ENCODE results near the gene IL1F10.

Gene IL1F10

GRCh38 chr2:113032737-113033136, 35.0 kb upstream of the IL1F10 start:
- TF ChIP-seq, protein P1, sequence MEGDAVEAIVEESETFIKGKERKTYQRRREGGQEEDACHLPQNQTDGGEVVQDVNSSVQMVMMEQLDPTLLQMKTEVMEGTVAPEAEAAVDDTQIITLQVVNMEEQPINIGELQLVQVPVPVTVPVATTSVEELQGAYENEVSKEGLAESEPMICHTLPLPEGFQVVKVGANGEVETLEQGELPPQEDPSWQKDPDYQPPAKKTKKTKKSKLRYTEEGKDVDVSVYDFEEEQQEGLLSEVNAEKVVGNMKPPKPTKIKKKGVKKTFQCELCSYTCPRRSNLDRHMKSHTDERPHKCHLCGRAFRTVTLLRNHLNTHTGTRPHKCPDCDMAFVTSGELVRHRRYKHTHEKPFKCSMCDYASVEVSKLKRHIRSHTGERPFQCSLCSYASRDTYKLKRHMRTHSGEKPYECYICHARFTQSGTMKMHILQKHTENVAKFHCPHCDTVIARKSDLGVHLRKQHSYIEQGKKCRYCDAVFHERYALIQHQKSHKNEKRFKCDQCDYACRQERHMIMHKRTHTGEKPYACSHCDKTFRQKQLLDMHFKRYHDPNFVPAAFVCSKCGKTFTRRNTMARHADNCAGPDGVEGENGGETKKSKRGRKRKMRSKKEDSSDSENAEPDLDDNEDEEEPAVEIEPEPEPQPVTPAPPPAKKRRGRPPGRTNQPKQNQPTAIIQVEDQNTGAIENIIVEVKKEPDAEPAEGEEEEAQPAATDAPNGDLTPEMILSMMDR (IDR thresholded peaks at IDR 0.05; ENCODE audit: insufficient read depth, missing control alignments): no peak
- DNase-seq (ENCODE audit: insufficient read length, low spot score) (no peak), FAIRE-seq (no peak)

- DNase-seq (ENCODE audit: insufficient read length, low spot score) (no peak), FAIRE-seq (no peak)
- TF ChIP-seq, protein P1 (IDR thresholded peaks at IDR 0.05; ENCODE audit: insufficient read depth, missing control alignments): no peak
Measured at GRCh38 chr2:113034016-113034415, 33.8 kb upstream of the IL1F10 start.

DNA sequence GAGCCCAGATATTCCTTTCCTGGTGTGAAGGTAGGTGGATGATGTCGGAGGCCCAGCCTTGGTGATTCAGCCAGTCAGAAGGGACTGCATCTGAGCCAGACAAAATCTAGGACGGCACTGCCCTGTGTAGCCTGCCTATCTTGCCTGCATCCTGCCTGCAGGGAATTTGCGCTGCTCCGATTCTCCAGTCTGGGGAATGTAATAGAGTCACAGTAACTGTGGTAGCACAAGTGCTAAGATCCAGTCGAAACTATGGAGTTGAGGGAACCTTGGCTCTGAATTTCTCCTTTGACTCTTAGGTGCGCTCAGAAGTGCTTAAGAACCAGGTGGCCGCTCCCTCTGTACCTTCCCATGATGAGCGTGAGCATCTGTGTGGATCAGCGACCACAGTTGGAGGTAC, 31.0 kb upstream of the IL1F10 start:
- TF ChIP-seq, protein P1 (IDR thresholded peaks at IDR 0.05; ENCODE audit: insufficient read depth, missing control alignments): no peak
- FAIRE-seq (no peak), DNase-seq (ENCODE audit: insufficient read length, low spot score) (no peak)

GRCh38 chr2:113038291-113038690, 29.5 kb upstream of the IL1F10 start:
- TF ChIP-seq, protein P1 (IDR thresholded peaks at IDR 0.05; ENCODE audit: insufficient read depth, missing control alignments): no peak
- FAIRE-seq: no peak
- no peak for DNase-seq (ENCODE audit: insufficient read length, low spot score)

GRCh38 chr2:113039158-113039557, 28.6 kb upstream of the IL1F10 start:
- TF ChIP-seq, protein P1 (IDR thresholded peaks at IDR 0.05; ENCODE audit: insufficient read depth, missing control alignments): no peak
- DNase-seq (ENCODE audit: insufficient read length, low spot score) (no peak), FAIRE-seq (no peak)

GRCh38 chr2:113039719-113040118, 28.1 kb upstream of the IL1F10 start:
- FAIRE-seq: no peak
- TF ChIP-seq, protein P1 (IDR thresholded peaks at IDR 0.05; ENCODE audit: insufficient read depth, missing control alignments): no peak
- DNase-seq (ENCODE audit: insufficient read length, low spot score): no peak

DNA sequence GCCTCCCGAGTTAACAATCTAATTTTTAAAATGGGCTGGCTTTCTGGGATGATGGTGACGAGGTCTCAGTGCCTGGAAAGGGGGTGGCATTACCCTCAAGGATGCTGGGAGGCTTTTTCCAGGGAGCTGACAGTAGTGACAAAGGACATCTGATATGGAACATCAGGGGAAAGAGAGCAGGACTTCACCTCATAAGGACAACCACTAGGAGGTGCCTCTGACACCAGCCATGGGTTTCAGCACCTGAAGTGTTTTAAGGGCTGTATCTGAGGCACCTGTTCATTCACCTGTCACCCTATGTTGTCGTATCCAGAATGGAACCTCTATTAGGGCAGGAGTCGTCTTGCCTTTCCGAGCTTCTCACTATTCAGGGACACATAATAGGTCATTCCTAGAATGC, 25.9 kb upstream of the IL1F10 start:
- DNase-seq (ENCODE audit: insufficient read length, low spot score): no peak
- TF ChIP-seq, protein P1 (IDR thresholded peaks at IDR 0.05; ENCODE audit: insufficient read depth, missing control alignments): no peak
- FAIRE-seq: no peak

Measured in D721Med (cell line).